ENCODE data around the gene TM9SF2. TPM values are rescaled to one million over a fixed set of nuclear protein-coding genes. Genes with fewer than 3 reads are reported as not detected.

The TM9SF2 gene
- polyA plus RNA-seq, 3 donors: 54.0 to 255 (median 218) TPM

DNA sequence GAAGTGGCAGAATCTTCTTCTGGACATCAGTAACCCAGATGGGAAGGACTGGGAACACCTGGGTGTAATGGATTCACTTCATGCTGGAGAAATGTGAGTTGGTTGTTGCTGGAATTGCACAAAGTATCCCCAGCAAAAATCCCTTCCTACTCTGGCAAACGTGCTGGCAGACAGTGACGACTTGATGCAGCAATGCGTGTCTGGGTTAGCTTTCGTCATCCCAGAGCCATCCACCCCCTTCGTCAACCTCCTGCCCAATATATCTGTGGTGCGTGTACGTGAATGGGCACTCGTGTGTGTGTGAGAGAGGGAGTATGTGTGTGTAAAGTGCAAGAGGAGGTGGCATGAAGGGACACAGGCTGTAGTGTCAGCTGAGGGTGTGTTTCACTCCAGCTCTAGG, 70.9 kb downstream of the TM9SF2 start:
- Histone ChIP-seq H3K9ac (ENCODE audit: insufficient read depth, low read length, poor library complexity, severe bottlenecking) (no peak overlapping the region), H3K27me3 (ENCODE audit: control insufficient read depth in 2 of 2, insufficient read depth in 2 of 2, low read length in 2 of 2) (no peaks in the 10 kb centered on the region), H3K4me2 (replicated peaks; ENCODE audit: extremely low read depth, low read length, poor library complexity, severe bottlenecking) (no peak overlapping the region), H3K27ac (ENCODE audit: low read depth in 1 of 2, low read length in 2 of 2) (no peak overlapping the region), H3K9me3 (replicated peaks in 1 of 2; ENCODE audit: control insufficient read depth in 1 of 2, insufficient read depth in 1 of 2, low read length in 2 of 2) (peaks cover 15 to 20% of the 10 kb centered on the region in 2 donors), H3K4me1 (ENCODE audit: control insufficient read depth in 1 of 2, insufficient read depth in 2 of 2, low read length in 2 of 2) (no peaks in the 10 kb centered on the region), H3K36me3 (replicated peaks in 1 of 2; ENCODE audit: control insufficient read depth in 1 of 2, insufficient read depth in 2 of 2, low read length in 2 of 2) (no peaks in the 10 kb centered on the region), H3K4me3 (replicated peaks in 1 of 3; ENCODE audit: low read depth in 2 of 3, low read length in 3 of 3) (no peak overlapping the region), H4K20me1 (ENCODE audit: insufficient read depth, low read length) (no peaks in the 10 kb centered on the region), H2AFZ (ENCODE audit: insufficient read depth, low read depth, low read length, poor library complexity, severe bottlenecking) (no peak overlapping the region), H3K79me2 (ENCODE audit: insufficient read depth, low read length) (no peaks in the 10 kb centered on the region)
- Mint-ChIP-seq H3K4me3 (no peak overlapping the region), H3K27ac (no peak overlapping the region), H3K4me1 (peaks cover 4% of the 10 kb centered on the region), H3K9me3 (peaks cover 7 to 26% (median 22%) of the 10 kb centered on the region in 7 donors), H3K36me3 (no peaks in the 10 kb centered on the region), H3K27me3 (ENCODE audit: low read depth in 3 of 3) (peaks cover 2 to 5% (median 2%) of the 10 kb centered on the region in 3 donors)
- DNase-seq: no peak
- 80% methylated on average over 2 of the region's 8 CpGs for WGBS (ENCODE audit: insufficient coverage)
- TF ChIP-seq, protein P1, sequence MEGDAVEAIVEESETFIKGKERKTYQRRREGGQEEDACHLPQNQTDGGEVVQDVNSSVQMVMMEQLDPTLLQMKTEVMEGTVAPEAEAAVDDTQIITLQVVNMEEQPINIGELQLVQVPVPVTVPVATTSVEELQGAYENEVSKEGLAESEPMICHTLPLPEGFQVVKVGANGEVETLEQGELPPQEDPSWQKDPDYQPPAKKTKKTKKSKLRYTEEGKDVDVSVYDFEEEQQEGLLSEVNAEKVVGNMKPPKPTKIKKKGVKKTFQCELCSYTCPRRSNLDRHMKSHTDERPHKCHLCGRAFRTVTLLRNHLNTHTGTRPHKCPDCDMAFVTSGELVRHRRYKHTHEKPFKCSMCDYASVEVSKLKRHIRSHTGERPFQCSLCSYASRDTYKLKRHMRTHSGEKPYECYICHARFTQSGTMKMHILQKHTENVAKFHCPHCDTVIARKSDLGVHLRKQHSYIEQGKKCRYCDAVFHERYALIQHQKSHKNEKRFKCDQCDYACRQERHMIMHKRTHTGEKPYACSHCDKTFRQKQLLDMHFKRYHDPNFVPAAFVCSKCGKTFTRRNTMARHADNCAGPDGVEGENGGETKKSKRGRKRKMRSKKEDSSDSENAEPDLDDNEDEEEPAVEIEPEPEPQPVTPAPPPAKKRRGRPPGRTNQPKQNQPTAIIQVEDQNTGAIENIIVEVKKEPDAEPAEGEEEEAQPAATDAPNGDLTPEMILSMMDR (IDR thresholded peaks at IDR 0.05): no peak
- intact Hi-C loops (cut with micrococcal nuclease): no loop called here

DNA sequence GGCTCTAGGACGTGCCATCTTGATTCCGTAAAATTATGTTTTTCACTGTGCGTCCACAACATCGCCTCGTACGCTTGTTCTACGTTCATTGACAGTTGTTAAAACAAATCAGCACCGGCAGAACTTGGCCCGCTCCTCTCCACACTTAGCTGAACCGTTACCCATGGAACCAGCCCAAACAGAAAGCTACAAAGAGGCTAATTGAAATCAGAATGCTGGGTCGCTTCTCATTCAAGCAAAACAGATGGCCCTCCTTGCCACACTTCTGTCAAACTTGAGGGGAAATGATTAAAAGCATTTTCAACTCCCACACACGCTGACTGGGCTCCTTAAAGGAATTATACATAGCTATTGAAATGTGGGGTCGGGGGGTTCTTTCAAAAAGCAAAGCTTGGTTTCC, 71.6 kb downstream of the TM9SF2 start:
- H3K27ac ChIP-seq (ENCODE audit: low read depth in 1 of 2, low read length in 2 of 2): no peak overlapping the region
- H3K9ac ChIP-seq (ENCODE audit: insufficient read depth, low read length, poor library complexity, severe bottlenecking): no peak overlapping the region
- no peak overlapping the region for H2AFZ ChIP-seq (ENCODE audit: insufficient read depth, low read depth, low read length, poor library complexity, severe bottlenecking)
- Mint-ChIP-seq H3K36me3 (no peaks in the 10 kb centered on the region), H3K27ac (no peak overlapping the region), H3K4me3 (no peak overlapping the region), H3K27me3 (ENCODE audit: low read depth in 3 of 3) (peaks cover 2 to 5% (median 2%) of the 10 kb centered on the region in 3 donors), H3K4me1 (peaks cover 4% of the 10 kb centered on the region), H3K9me3 (peaks cover 7 to 22% (median 18%) of the 10 kb centered on the region in 7 donors)
- no peaks in the 10 kb centered on the region for H3K27me3 ChIP-seq (ENCODE audit: control insufficient read depth in 2 of 2, insufficient read depth in 2 of 2, low read length in 2 of 2)
- WGBS (ENCODE audit: insufficient coverage): 94% methylated on average over 10 of the region's 13 CpGs
- H3K36me3 ChIP-seq (replicated peaks in 1 of 2; ENCODE audit: control insufficient read depth in 1 of 2, insufficient read depth in 2 of 2, low read length in 2 of 2): no peaks in the 10 kb centered on the region
- no peak overlapping the region for H3K4me2 ChIP-seq (replicated peaks; ENCODE audit: extremely low read depth, low read length, poor library complexity, severe bottlenecking)
- H3K4me1 ChIP-seq (ENCODE audit: control insufficient read depth in 1 of 2, insufficient read depth in 2 of 2, low read length in 2 of 2): no peaks in the 10 kb centered on the region
- H4K20me1 ChIP-seq (ENCODE audit: insufficient read depth, low read length): no peaks in the 10 kb centered on the region
- peaks cover 14 to 15% of the 10 kb centered on the region in 2 donors for H3K9me3 ChIP-seq (replicated peaks in 1 of 2; ENCODE audit: control insufficient read depth in 1 of 2, insufficient read depth in 1 of 2, low read length in 2 of 2)
- intact Hi-C loops (cut with micrococcal nuclease): no loop called here
- H3K79me2 ChIP-seq (ENCODE audit: insufficient read depth, low read length): no peaks in the 10 kb centered on the region
- no peak overlapping the region for H3K4me3 ChIP-seq (replicated peaks in 1 of 3; ENCODE audit: low read depth in 2 of 3, low read length in 3 of 3)
- TF ChIP-seq, protein P1 (IDR thresholded peaks at IDR 0.05): no peak
- DNase-seq: no peak

Data from CD14-positive monocyte (primary cell).